Ureter (tissue), 1 donor: ENCODE measurements around the gene LCE6A. TPM values are rescaled to one million over a fixed set of nuclear protein-coding genes. Genes with fewer than 3 reads are reported as not detected.

Experiments used
- DNase-seq: peaks from one replicate; pipeline ENCODE4 v3.0.0-alpha.2; 2020; ENCODE audit warnings: low spot score
- total RNA-seq: library from RNA; stranded (reverse); gene quantifications from one replicate; pipeline ENCODE4 v1.2.4, GENCODE V29; 2023
- donor health status: DM: yes; HTN: yes; CAD: no.

LCE6A gene
- not detected for total RNA-seq

GRCh38 chr1:152842556-152842955, at the start of gene LCE6A:
LCE6A (plus strand) TSS chr1:152842856; CDS start chr1:152843521, 665 bp downstream.
- no peak for DNase-seq

GRCh38 chr1:152795686-152796085, 47.0 kb upstream of the LCE6A start:
- DNase-seq, result no peak

GRCh38 chr1:152796421-152796820, 46.2 kb upstream of the LCE6A start, which contains the start of gene LCE1D:
LCE1D (plus strand) TSS chr1:152796721; CDS start chr1:152797795, 1,074 bp downstream.
- DNase-seq, result no peak

GRCh38 chr1:152801333-152801732, 41.3 kb upstream of the LCE6A start:
- DNase-seq, result no peak

- no peak for DNase-seq
These were observed 36.1 kb upstream of the LCE6A start, which contains the start of gene LCE1C for GRCh38 chr1:152806576-152806975. LCE1C (minus strand) TSS chr1:152806651; CDS start chr1:152805478, 1,173 bp downstream.

GRCh38 chr1:152811050-152811449, 31.6 kb upstream of the LCE6A start:
- DNase-seq, result no peak

GRCh38 chr1:152811671-152812070, 31.0 kb upstream of the LCE6A start, which contains the start of gene LCE1B:
LCE1B (plus strand) TSS chr1:152811971; CDS start chr1:152812447, 476 bp downstream.
- DNase-seq, result no peak

- no peak for DNase-seq
These were observed 25.3 kb upstream of the LCE6A start for GRCh38 chr1:152817309-152817708.

- no peak for DNase-seq
These were observed 19.4 kb upstream of the LCE6A start for GRCh38 chr1:152823294-152823693.

- no peak for DNase-seq
These were observed 17.7 kb upstream of the LCE6A start for GRCh38 chr1:152824964-152825363.

GRCh38 chr1:152827173-152827572, 15.5 kb upstream of the LCE6A start, which contains the start of gene LCE1A:
LCE1A (plus strand) TSS chr1:152827473; CDS start chr1:152827473, 0 bp downstream.
- no peak for DNase-seq

- no peak for DNase-seq
These were observed 5.8 kb upstream of the LCE6A start for GRCh38 chr1:152836870-152837269.

GRCh38 chr1:152855661-152856060, 13.0 kb downstream of the LCE6A start:
- no peak for DNase-seq

GRCh38 chr1:152858062-152858461, 15.4 kb downstream of the LCE6A start:
- no peak for DNase-seq

GRCh38 chr1:152859696-152860095, 17.0 kb downstream of the LCE6A start, which contains the start of gene LCE7A:
LCE7A (plus strand) TSS chr1:152859996; CDS start chr1:152860698, 702 bp downstream.
- DNase-seq, result no peak

- no peak for DNase-seq
These were observed 17.5 kb downstream of the LCE6A start for GRCh38 chr1:152860129-152860528.

GRCh38 chr1:152861374-152861773, 18.7 kb downstream of the LCE6A start:
- no peak for DNase-seq

GRCh38 chr1:152864443-152864842, 21.8 kb downstream of the LCE6A start:
- no peak for DNase-seq

- DNase-seq, result no peak
These were observed 23.7 kb downstream of the LCE6A start for GRCh38 chr1:152866321-152866720.

- DNase-seq, result peak; percentile 74
These were observed 27.3 kb downstream of the LCE6A start for GRCh38 chr1:152869808-152870419.

GRCh38 chr1:152870831-152871730, 28.4 kb downstream of the LCE6A start:
- no peak for DNase-seq

- DNase-seq, result no peak
These were observed 29.1 kb downstream of the LCE6A start for GRCh38 chr1:152871731-152872126.
